Stimulated activated effector memory CD8-positive, alpha-beta T cell treated with anti-CD3 and anti-CD28 coated beads, Interleukin-12 subunit alpha, Interleukin-12 subunit beta, amount 100 ng/mL, for 72 hours (primary cell): ENCODE results near the gene OR52J3.

Experiments used
- ATAC-seq: fragments of 150-1000 bp; cut with Tn5 transposase; 2 replicates; pipeline ENCODE4 v1.10.0; 2021
- DNase-seq, 2 donors: peaks; one replicate each; pipeline ENCODE4 v3.0.0; 2021 to 2022; ENCODE audit warnings: low spot score in 2 of 2
- H3K27ac Mint-ChIP-seq: one replicate; pipeline ENCODE4 v1.8.0; 2022; ENCODE audit warnings: mild to moderate bottlenecking, mixed read lengths
- H3K36me3 Mint-ChIP-seq: one replicate; pipeline ENCODE4 v1.8.0; 2022; ENCODE audit warnings: mild to moderate bottlenecking, mixed read lengths
- H3K4me1 Mint-ChIP-seq: one replicate; pipeline ENCODE4 v1.8.0; 2022; ENCODE audit warnings: mixed read lengths
- H3K4me3 Mint-ChIP-seq: one replicate; pipeline ENCODE4 v1.8.0; 2022; ENCODE audit warnings: mild to moderate bottlenecking, mixed read lengths
- H3K9me3 Mint-ChIP-seq: one replicate; pipeline ENCODE4 v1.8.0; 2022; ENCODE audit warnings: mixed read lengths

The OR52J3 gene

GRCh38 chr11:5069272-5069671 is 22.9 kb downstream of the OR52J3 start, which contains the start of gene OR52E1:
OR52E1 (plus strand) TSS chr11:5069572.
- Mint-ChIP-seq H3K9me3 (no peaks in the 10 kb centered on the region), H3K4me1 (no peaks in the 10 kb centered on the region), H3K4me3 (no peak within 1 kb of the TSS), H3K27ac (no peak within 1 kb of the TSS), H3K36me3 (no peaks in the 10 kb centered on the region)
- no peak for DNase-seq
- ATAC-seq = no peak

GRCh38 chr11:5071799-5072198 is 25.5 kb downstream of the OR52J3 start:
- no peak for ATAC-seq
- no peak for DNase-seq
- Mint-ChIP-seq H3K9me3 (no peaks in the 10 kb centered on the region), H3K27ac (no peak overlapping the region), H3K4me3 (no peak overlapping the region), H3K36me3 (no peaks in the 10 kb centered on the region), H3K4me1 (no peaks in the 10 kb centered on the region)

DNA sequence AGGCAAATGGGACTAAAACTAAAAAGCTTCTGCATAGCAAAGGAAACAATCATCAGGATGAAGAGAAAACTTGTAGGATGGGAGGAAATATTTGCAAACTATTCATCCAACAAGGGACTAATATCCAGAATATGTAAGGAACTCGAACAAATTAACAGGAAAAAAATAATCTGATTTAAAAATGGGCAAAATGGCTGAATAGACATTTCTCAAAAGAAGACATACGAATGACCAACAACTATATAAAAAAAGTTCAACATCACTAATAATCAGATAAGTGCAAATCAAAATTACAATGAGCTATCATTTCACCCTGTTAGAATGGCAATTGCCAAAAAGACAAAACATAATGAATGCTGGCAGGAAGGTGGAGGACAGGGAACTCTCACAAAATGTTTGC is 35.1 kb downstream of the OR52J3 start:
- no peak overlapping the region for H3K4me3 Mint-ChIP-seq
- no peak for DNase-seq
- no peak for ATAC-seq
- H3K9me3 Mint-ChIP-seq = no peaks in the 10 kb centered on the region
- no peaks in the 10 kb centered on the region for H3K4me1 Mint-ChIP-seq
- no peaks in the 10 kb centered on the region for H3K36me3 Mint-ChIP-seq
- H3K27ac Mint-ChIP-seq = no peak overlapping the region

- Mint-ChIP-seq H3K27ac (no peak overlapping the region), H3K4me1 (no peaks in the 10 kb centered on the region)
These were observed 37.3 kb downstream of the OR52J3 start for GRCh38 chr11:5083602-5084001.

GRCh38 chr11:5088556-5088955 is 42.2 kb downstream of the OR52J3 start:
- Mint-ChIP-seq H3K4me1 (no peaks in the 10 kb centered on the region), H3K9me3 (peaks cover 6% of the 10 kb centered on the region), H3K36me3 (no peaks in the 10 kb centered on the region), H3K4me3 (no peak overlapping the region), H3K27ac (no peak overlapping the region)
- ATAC-seq = no peak
- DNase-seq = no peak

More at GRCh38 chr11:5083602-5084001, 37.3 kb downstream of the OR52J3 start:
- no peak overlapping the region for H3K4me3 Mint-ChIP-seq
- DNase-seq = no peak
- no peaks in the 10 kb centered on the region for H3K36me3 Mint-ChIP-seq
- no peak for ATAC-seq
- H3K9me3 Mint-ChIP-seq = no peaks in the 10 kb centered on the region

- DNase-seq (no peak), ATAC-seq (no peak)
- H3K4me1 Mint-ChIP-seq = no peaks in the 10 kb centered on the region
- no peak overlapping the region for H3K4me3 Mint-ChIP-seq
- no peaks in the 10 kb centered on the region for H3K36me3 Mint-ChIP-seq
- peaks cover 6% of the 10 kb centered on the region for H3K9me3 Mint-ChIP-seq
- no peak overlapping the region for H3K27ac Mint-ChIP-seq
These were observed 44.3 kb downstream of the OR52J3 start for GRCh38 chr11:5090668-5091067.

DNA sequence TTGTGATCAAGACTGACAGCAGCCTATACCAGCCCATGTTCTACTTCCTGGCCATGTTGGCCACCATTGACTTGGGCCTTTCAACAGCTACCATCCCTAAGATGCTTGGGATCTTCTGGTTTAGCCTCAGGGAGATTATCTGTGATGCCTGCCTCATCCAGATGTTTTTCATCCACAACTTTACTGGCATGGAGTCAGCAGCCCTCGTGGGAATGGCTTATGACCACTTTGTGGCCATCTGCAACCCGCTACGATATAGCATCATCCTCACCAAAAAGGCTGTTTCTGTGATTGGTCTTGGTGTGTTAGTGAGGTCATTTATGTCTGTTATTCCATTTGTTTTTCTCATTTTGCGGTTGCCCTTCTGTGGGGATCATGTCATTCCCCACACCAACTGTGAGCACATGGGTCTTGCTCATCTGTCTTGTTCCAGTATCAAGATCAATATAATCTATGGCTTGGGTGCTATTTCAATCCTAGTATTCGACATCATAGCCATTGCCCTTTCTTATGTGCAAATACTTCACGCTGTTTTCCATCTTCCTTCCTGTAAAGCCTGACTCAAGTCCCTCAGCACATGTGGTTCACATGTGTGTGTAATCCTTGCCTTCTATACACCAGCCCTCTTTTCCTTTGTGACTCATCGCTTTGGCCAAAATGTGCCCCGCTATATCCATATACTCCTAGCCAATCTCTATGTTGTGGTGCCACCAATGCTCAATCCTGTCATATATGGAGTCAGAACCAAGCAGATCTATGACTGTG is 46.7 kb downstream of the OR52J3 start:
- Mint-ChIP-seq H3K4me3 (no peak overlapping the region), H3K9me3 (peaks cover 6% of the 10 kb centered on the region), H3K27ac (no peak overlapping the region), H3K4me1 (no peaks in the 10 kb centered on the region), H3K36me3 (no peaks in the 10 kb centered on the region)
- DNase-seq (no peak), ATAC-seq (no peak)

GRCh38 chr11:5096011-5096410 is 49.7 kb downstream of the OR52J3 start:
- DNase-seq (no peak), ATAC-seq (no peak)
- Mint-ChIP-seq H3K9me3 (peaks cover 2% of the 10 kb centered on the region), H3K27ac (no peak overlapping the region), H3K4me1 (no peaks in the 10 kb centered on the region), H3K36me3 (no peaks in the 10 kb centered on the region), H3K4me3 (no peak overlapping the region)
